OCI-LY3 (cell line): ENCODE results near the gene FAM83G.

Experiments
- H2AFZ ChIP-seq: fragments of 200-600, 300-600 bp; shearing (Covaris generic); 2 replicates; pipeline ENCODE4 v1.6.0; 2014; ENCODE audit warnings: antibody characterized with exemption, low read depth, low read length
- H3K27ac ChIP-seq: fragments of 200-600, 300-600 bp; sonication (generic); 2 replicates; pipeline ENCODE4 v1.5.1; 2014; ENCODE audit warnings: mild to moderate bottlenecking, low read length, moderate library complexity, mixed read lengths
- H3K27me3 ChIP-seq: fragments of 200-600, 300-600 bp; sonication (generic); 2 replicates; pipeline ENCODE4 v1.6.1; 2014; ENCODE audit warnings: low read depth, low read length, mixed read lengths
- H3K36me3 ChIP-seq: fragments of 200-600, 300-600 bp; sonication (generic); replicated peaks from 2 replicates; pipeline ENCODE3; 2014; ENCODE audit warnings: low read depth, low read length, mixed read lengths
- H3K4me1 ChIP-seq: fragments of 300-600, 200-600 bp; sonication (generic); 2 replicates; pipeline ENCODE4 v1.6.1; 2014; ENCODE audit warnings: low read length, mixed read lengths
- H3K4me2 ChIP-seq: fragments of 200-600, 300-600 bp; sonication (generic); 2 replicates; pipeline ENCODE4 v1.6.1; 2014; ENCODE audit warnings: low read length, mixed read lengths
- H3K4me3 ChIP-seq: fragments of 300-600, 200-600 bp; sonication (generic); 2 replicates; pipeline ENCODE4 v1.5.1; 2014; ENCODE audit warnings: antibody characterized with exemption, mild to moderate bottlenecking, low read length, moderate library complexity
- H3K79me2 ChIP-seq: fragments of 300-600, 200-600 bp; shearing (Covaris generic); 2 replicates; pipeline ENCODE4 v1.6.1; 2014; ENCODE audit warnings: mild to moderate bottlenecking, low read length, mixed read lengths
- H3K9ac ChIP-seq: fragments of 300-600, 200-600 bp; shearing (Covaris generic); 2 replicates; pipeline ENCODE4 v1.6.0; 2014; ENCODE audit warnings: mild to moderate bottlenecking, low read length, moderate library complexity
- H3K9me3 ChIP-seq: fragments of 200-600, 300-600 bp; shearing (Covaris generic); 2 replicates; pipeline ENCODE4 v1.6.1; 2014; ENCODE audit warnings: low read length, mixed read lengths; ENCODE audit not compliant: insufficient read depth
- H4K20me1 ChIP-seq: fragments of 200-600, 300-600 bp; sonication (generic); 2 replicates; pipeline ENCODE4 v1.6.1; 2016; ENCODE audit warnings: low read length, mixed read lengths; ENCODE audit not compliant: insufficient read depth
- CTCF ChIP-seq: fragments of 200-600, 300-600 bp; sonication (generic); IDR thresholded peaks from 2 replicates; pipeline ENCODE4 v1.5.1; 2014; ENCODE audit warnings: antibody characterized with exemption, low read length, low read depth
- EZH2phosphoT487 ChIP-seq: fragments of 200-600 bp; shearing (Covaris generic); IDR thresholded peaks from 2 replicates; pipeline ENCODE4 v1.6.1; 2018; ENCODE audit warnings: antibody characterized with exemption, mixed run types, low read depth

The FAM83G gene

DNA sequence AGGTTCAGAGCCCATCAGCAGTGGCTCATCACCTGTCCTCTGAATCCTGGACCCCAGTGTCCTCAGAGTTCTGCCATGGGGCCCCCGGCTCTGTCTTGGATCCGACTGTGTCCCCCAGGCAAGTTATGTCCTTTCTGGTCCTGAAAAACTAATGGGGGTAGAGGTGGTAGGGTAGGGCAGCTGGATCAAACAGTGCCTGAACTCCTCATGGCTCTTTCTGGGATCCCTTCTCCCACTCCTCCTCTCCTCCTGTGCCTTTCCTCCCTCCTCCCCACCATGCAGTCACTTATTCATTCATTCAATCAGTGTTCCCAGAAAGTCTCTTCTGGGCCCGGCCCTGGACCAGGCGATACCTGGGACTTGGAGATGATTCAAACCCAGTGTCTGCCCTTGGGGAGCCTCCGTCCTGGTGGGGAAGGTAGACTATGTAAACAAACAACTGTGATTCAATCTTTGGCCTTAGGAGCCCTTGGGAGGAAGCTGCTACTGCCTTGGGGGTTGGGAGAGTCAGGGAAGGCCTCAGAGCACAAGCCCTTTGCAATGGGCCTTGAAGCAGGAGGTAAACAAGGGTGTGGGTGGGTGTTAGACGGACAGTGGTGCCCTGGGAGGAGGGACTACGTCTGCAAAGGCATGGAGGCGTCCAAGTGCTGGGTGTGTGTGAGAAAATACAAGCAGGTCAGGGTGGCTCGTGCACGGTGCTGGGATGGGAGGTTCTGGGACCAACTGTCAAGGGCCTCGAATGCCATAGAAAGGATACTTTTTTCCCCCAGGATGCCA is 6.4 kb upstream of the FAM83G start:
- H3K27me3 ChIP-seq: no peaks in the 10 kb centered on the region
- no peaks in the 10 kb centered on the region for H3K9me3 ChIP-seq
- no peaks in the 10 kb centered on the region for H3K4me1 ChIP-seq
- no peaks in the 10 kb centered on the region for H3K36me3 ChIP-seq
- no peaks in the 10 kb centered on the region for H4K20me1 ChIP-seq
- no peak overlapping the region for H3K4me2 ChIP-seq
- no peak overlapping the region for H3K4me3 ChIP-seq
- H3K9ac ChIP-seq: no peak overlapping the region
- H3K79me2 ChIP-seq: no peaks in the 10 kb centered on the region
- TF ChIP-seq EZH2phosphoT487: no peak
- no peak for TF ChIP-seq CTCF
- no peak overlapping the region for H2AFZ ChIP-seq
- no peak overlapping the region for H3K27ac ChIP-seq

GRCh38 chr17:19009970-19010369 is 5.4 kb upstream of the FAM83G start:
- no peaks in the 10 kb centered on the region for H3K9me3 ChIP-seq
- H3K4me1 ChIP-seq: no peaks in the 10 kb centered on the region
- no peak overlapping the region for H3K9ac ChIP-seq
- no peaks in the 10 kb centered on the region for H3K79me2 ChIP-seq
- no peak overlapping the region for H3K4me3 ChIP-seq
- H4K20me1 ChIP-seq: no peaks in the 10 kb centered on the region
- H3K36me3 ChIP-seq: no peaks in the 10 kb centered on the region
- no peak for TF ChIP-seq EZH2phosphoT487
- no peak for TF ChIP-seq CTCF
- H3K27me3 ChIP-seq: no peaks in the 10 kb centered on the region
- no peak overlapping the region for H3K4me2 ChIP-seq
- H3K27ac ChIP-seq: no peak overlapping the region
- H2AFZ ChIP-seq: no peak overlapping the region

DNA sequence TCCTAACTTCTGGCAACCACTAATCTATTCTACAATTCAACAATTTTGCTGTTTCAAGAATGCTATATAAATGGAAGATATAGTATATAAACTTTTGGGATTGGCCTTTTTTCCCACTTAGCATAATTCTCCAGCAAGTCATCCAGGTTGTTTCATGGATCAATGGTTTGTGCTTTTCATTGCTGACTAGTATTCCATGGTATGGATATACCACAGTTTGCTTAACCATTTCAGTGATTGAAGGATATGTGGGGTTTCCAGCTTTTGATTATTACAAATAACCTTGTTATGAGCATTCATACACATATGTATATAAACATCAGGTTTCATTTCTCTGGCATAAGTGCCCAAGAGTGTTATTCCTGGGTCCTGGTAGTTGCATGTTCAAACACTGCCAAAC is 2.1 kb upstream of the FAM83G start:
- Histone ChIP-seq H2AFZ (no peak overlapping the region), H3K4me1 (no peaks in the 10 kb centered on the region), H3K79me2 (no peaks in the 10 kb centered on the region), H3K36me3 (no peaks in the 10 kb centered on the region), H4K20me1 (no peaks in the 10 kb centered on the region), H3K27me3 (no peaks in the 10 kb centered on the region), H3K4me2 (no peak overlapping the region), H3K4me3 (no peak overlapping the region), H3K9ac (no peak overlapping the region), H3K27ac (no peak overlapping the region), H3K9me3 (no peaks in the 10 kb centered on the region)
- TF ChIP-seq EZH2phosphoT487 (no peak), CTCF (no peak)

DNA sequence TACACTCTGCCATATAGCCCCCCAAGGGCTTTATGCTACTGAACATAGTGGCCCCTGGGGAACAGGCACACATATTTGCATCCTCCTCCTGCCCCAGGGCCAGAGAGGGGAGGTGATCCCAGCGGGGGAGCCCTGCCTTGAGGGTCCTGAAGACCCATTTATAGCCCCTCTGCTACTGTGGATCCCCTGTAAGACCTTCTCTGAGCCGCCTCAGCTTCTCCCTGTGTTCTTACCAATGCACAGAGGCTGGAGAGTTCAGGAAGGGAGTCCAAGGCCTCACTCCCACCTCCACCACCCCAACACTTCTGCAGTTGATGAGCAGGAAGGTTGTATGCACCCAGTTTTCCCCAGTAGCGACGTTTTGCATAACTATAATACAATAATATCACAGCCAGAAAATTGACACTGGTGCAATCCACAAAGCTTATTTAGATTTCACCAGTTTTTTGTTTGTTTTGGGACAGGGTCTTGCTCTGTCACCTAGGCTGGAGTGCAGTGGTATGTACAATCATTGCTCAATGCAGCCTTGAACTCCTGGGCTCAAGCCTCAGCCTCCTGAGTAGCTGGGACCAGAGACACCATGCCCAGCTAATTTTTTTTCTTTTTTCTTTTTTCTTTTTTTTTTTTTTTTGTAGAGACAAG is 1.3 kb upstream of the FAM83G start:
- no peak overlapping the region for H2AFZ ChIP-seq
- H3K36me3 ChIP-seq: no peaks in the 10 kb centered on the region
- H3K4me3 ChIP-seq: no peak overlapping the region
- H3K27ac ChIP-seq: no peak overlapping the region
- no peaks in the 10 kb centered on the region for H4K20me1 ChIP-seq
- H3K27me3 ChIP-seq: no peaks in the 10 kb centered on the region
- H3K9me3 ChIP-seq: no peaks in the 10 kb centered on the region
- TF ChIP-seq CTCF (no peak), EZH2phosphoT487 (no peak)
- H3K4me2 ChIP-seq: no peak overlapping the region
- H3K4me1 ChIP-seq: no peaks in the 10 kb centered on the region
- no peaks in the 10 kb centered on the region for H3K79me2 ChIP-seq
- H3K9ac ChIP-seq: no peak overlapping the region
